HepG2 (cell line): Measurements from ENCODE around the gene LINGO1. TPM values are rescaled to one million over a fixed set of nuclear protein-coding genes. Genes with fewer than 3 reads are reported as not detected.

Experiments used
- ATAC-seq: fragments of 200-7000 bp; cut with Tn5 transposase; 3 replicates; pipeline ENCODE4 v1.9.1; 2020; ENCODE audit warnings: mild to moderate bottlenecking, moderate library complexity
- BruUV-seq: library from RNA; stranded (reverse); fragments of 400-500 nt; replicated peaks from 2 replicates; lab custom pipeline; 2021; lab: Mats Ljungman, UMichigan
- CTCF ChIA-PET: fragments of 300-600 bp; formaldehyde crosslinking; extraction: SDS; loops from one replicate; lab custom pipeline; 2021; ENCODE audit warnings: low total read pairs, inconsistent platforms, low intra/inter-chr PET ratio; lab: Yijun Ruan, JAX
- POLR2A ChIA-PET: fragments of 350-600 bp; sonication (Branson Sonifier 250); formaldehyde crosslinking; loops from one replicate; lab custom pipeline; 2020; ENCODE audit warnings: antibody characterized with exemption, inconsistent platforms; lab: Yijun Ruan, JAX
- DNase-seq: peaks from one replicate; pipeline ENCODE4 v3.0.0-alpha.2; 2015; ENCODE audit warnings: low spot score
- FAIRE-seq: peaks from 3 replicates; lab custom pipeline; 2011; peaks lifted over from hg19 to GRCh38; lab: Jason Lieb, UNC
- H2AFZ ChIP-seq: one replicate; pipeline ENCODE4 v1.6.1; 2011; ENCODE audit warnings: low read length, inconsistent platforms
- H3K27ac ChIP-seq: fragments of 300-600 bp; 3 replicates; pipeline ENCODE4 v1.8.0; 2011; ENCODE audit warnings: mixed run types, mild to moderate bottlenecking, mixed read lengths, low read length, inconsistent platforms; ENCODE audit not compliant: insufficient read depth; ENCODE audit errors: extremely low read length
- H3K27me3 ChIP-seq, 2 experiments: fragments of 200-600 bp in 1 of 2; 2 replicates in 1 of 2; 3 replicates in 1 of 2; pipeline versions ENCODE4 v1.6.0 to v1.8.0; 2011; ENCODE audit warnings: low read length in 2 of 2, mild to moderate bottlenecking in 2 of 2, moderate library complexity in 2 of 2, inconsistent platforms in 1 of 2; ENCODE audit not compliant: insufficient read depth in 2 of 2, control insufficient read depth in 1 of 2
- H3K36me3 ChIP-seq, 2 experiments: fragments of 200-600 bp in 1 of 2; replicated peaks in 1 of 2; 2 replicates in 1 of 2; 3 replicates in 1 of 2; pipeline versions ENCODE4 v1.5.1 to v1.8.0; 2011; ENCODE audit warnings: low read length in 2 of 2, inconsistent platforms in 1 of 2; ENCODE audit not compliant: insufficient read depth in 2 of 2, control insufficient read depth in 1 of 2
- H3K4me1 ChIP-seq: 2 replicates; pipeline ENCODE4 v1.5.1; 2012; ENCODE audit warnings: low read length, inconsistent platforms; ENCODE audit not compliant: insufficient read depth
- H3K4me2 ChIP-seq: 2 replicates; pipeline ENCODE4 v1.6.0; 2011; ENCODE audit warnings: low read depth, low read length, inconsistent platforms
- H3K4me3 ChIP-seq, 3 experiments: fragments of 200-600 bp in 1 of 3; sonication (generic), shearing (Covaris generic) in 1 of 3; replicated peaks in 1 of 3; 2 replicates each; pipeline ENCODE4 v1.5.1; 2011 to 2016; ENCODE audit warnings: low read length in 3 of 3, inconsistent platforms in 2 of 3, low read depth in 2 of 3, mild to moderate bottlenecking in 2 of 3, control low read depth in 1 of 3, mixed read lengths in 1 of 3; ENCODE audit not compliant: insufficient read depth in 1 of 3
- H3K79me2 ChIP-seq: one replicate; pipeline ENCODE4 v1.6.1; 2011; ENCODE audit warnings: low read length, inconsistent platforms; ENCODE audit not compliant: insufficient read depth
- H3K9ac ChIP-seq: 2 replicates; pipeline ENCODE4 v1.6.0; 2011; ENCODE audit warnings: mild to moderate bottlenecking, low read depth, low read length, inconsistent platforms; ENCODE audit not compliant: insufficient read depth
- H3K9me3 ChIP-seq: 2 replicates; pipeline ENCODE4 v1.5.1; 2012; ENCODE audit warnings: mild to moderate bottlenecking, low read length
- H4K20me1 ChIP-seq: 2 replicates; pipeline ENCODE4 v1.6.0; 2011; ENCODE audit warnings: inconsistent platforms, mild to moderate bottlenecking, low read length, moderate library complexity; ENCODE audit not compliant: insufficient read depth
- FOXP1 ChIP-seq, 2 experiments: fragments of 450-650 bp in 1 of 2; IDR thresholded peaks; 2 replicates each; pipeline ENCODE4 v1.6.1; 2017 to 2018; ENCODE audit warnings: antibody characterized with exemption in 1 of 2
- KDM5B ChIP-seq: sonication (generic); formaldehyde crosslinking; IDR thresholded peaks from 2 replicates; pipeline ENCODE4 v1.4.0; 2020; ENCODE audit warnings: missing genetic modification reagents, mild to moderate bottlenecking, borderline replicate concordance
- SMARCE1 ChIP-seq: fragments of 450-650 bp; IDR thresholded peaks from 2 replicates; pipeline ENCODE4 v1.6.1; 2017; ENCODE audit warnings: borderline replicate concordance
- STAG1 ChIP-seq: sonication (generic); formaldehyde crosslinking; IDR thresholded peaks from 2 replicates; pipeline ENCODE4 v1.4.0; 2020; ENCODE audit warnings: missing genetic modification reagents
- ZFYVE20 ChIP-seq: sonication (generic); formaldehyde crosslinking; IDR thresholded peaks from 2 replicates; pipeline ENCODE4 v1.8.0; 2023; ENCODE audit warnings: low read depth, mild to moderate bottlenecking, moderate library complexity, missing genetic modification reagents, borderline replicate concordance
- ZNF138 ChIP-seq: sonication (generic); formaldehyde crosslinking; IDR thresholded peaks from 2 replicates; pipeline ENCODE4 v1.5.0; 2020; ENCODE audit warnings: mild to moderate bottlenecking, low read depth, missing genetic modification reagents
- ZNF816 ChIP-seq: sonication (generic); formaldehyde crosslinking; IDR thresholded peaks from 2 replicates; pipeline ENCODE4 v1.8.0; 2022; ENCODE audit warnings: missing genetic modification reagents, mild to moderate bottlenecking, borderline replicate concordance
- WGBS: methylation state at CpG from one replicate; pipeline ENCODE4 v1.1.6; 2017; ENCODE audit warnings: low lambda C conversion rate; 5-methylcytosine and 5-hydroxymethylcytosine counted together
- in situ Hi-C: cut with HindIII; loops from 2 replicates; pipeline ENCODE4 v1.10.0; 2017; ENCODE audit warnings: low pct_unique_long_range_greater_than_20kb; ENCODE audit not compliant: extremely low pct_ligation_motif_present
- intact Hi-C: fragments of 100-400 bp; cut with micrococcal nuclease; formaldehyde crosslinking; loops from one replicate; pipeline ENCODE4 v1.10.0; 2022; ENCODE audit not compliant: unreplicated experiment
- polyA plus RNA-seq, 8 experiments: library from polyadenylated mRNA; depleted of rRNA in 3 of 8; stranded (reverse) in 7 of 8; unstranded in 1 of 8; fragments of >200 nt; fragmentation: Illumina TruSeq in 4 of 8; extraction: Trizol in 4 of 8; gene quantifications; 2 replicates each; pipeline versions ENCODE4 v1.2.1 to v1.2.3, GENCODE V29; 2011 to 2016; ENCODE audit warnings: low read depth in 4 of 8, missing spikeins in 1 of 8, mixed read lengths in 1 of 8; ENCODE audit not compliant: insufficient read depth in 1 of 8
- total RNA-seq, 5 experiments: library from RNA; depleted of rRNA; stranded (reverse); fragments of >200 nt; fragmentation: Illumina TruSeq; extraction: Trizol; gene quantifications; 2 replicates each; pipeline ENCODE4 v1.2.3, GENCODE V29; 2016; ENCODE audit warnings: low read depth in 1 of 5
- TF ChIP-seq, protein P1 (sequence below): sonication (generic); formaldehyde crosslinking; IDR thresholded peaks from 2 replicates; pipeline ENCODE4; 2020; ENCODE audit warnings: missing genetic modification reagents, mild to moderate bottlenecking, borderline replicate concordance
- TF ChIP-seq, protein P2 (sequence below): sonication (generic); formaldehyde crosslinking; IDR thresholded peaks from 2 replicates; pipeline ENCODE4 v1.9.0; 2021; ENCODE audit warnings: missing genetic modification reagents, borderline replicate concordance
- TF ChIP-seq, protein P3 (sequence below): sonication (generic); formaldehyde crosslinking; IDR thresholded peaks from 2 replicates; pipeline ENCODE4 v1.4.0; 2020; ENCODE audit warnings: missing genetic modification reagents
- TF ChIP-seq, protein P4 (sequence below): sonication (generic); formaldehyde crosslinking; IDR thresholded peaks from 2 replicates; pipeline ENCODE4 v1.5.1; 2020; ENCODE audit warnings: mild to moderate bottlenecking, missing genetic modification reagents, borderline replicate concordance
- TF ChIP-seq, protein P5 (sequence below): sonication (generic); formaldehyde crosslinking; IDR thresholded peaks from 2 replicates; pipeline ENCODE4 v1.4.0; 2020; ENCODE audit warnings: missing genetic modification reagents

Gene LINGO1
- total and polyA plus RNA-seq, 2 of the 13 experiments (the other 11 are each of a cell fraction or from before 2014, with no cell fraction given), result 0.07 TPM; not detected in 1

DNA sequence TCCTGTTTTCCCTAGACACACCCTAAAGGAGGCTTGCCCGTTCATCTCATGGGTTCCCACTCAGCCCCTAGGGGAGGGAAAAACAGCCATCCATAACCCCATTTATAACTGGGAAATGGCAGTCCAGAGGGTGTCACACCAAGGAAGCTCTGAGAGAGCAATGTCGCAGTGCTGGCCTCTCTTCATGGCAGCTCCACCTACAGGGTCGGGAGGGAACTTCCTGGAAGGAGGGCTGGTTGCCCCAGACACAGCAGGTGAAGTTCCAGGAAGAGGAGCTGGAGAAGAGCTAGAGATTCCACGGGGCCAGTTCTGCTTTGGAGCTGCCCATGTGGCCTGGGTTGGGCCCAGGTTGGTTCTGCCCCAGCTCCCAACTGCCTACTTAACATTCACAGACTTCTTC lies 22.3 kb upstream of the LINGO1 start:
- WGBS, result 4% methylated on average over 3 of the region's 4 CpGs
- CTCF ChIA-PET, result interaction anchor here (2.7 kb wide), 1 partner anchor 22 kb away, joined by 17 read pairs; the partner anchor contains the start of gene LINGO1
- H3K27me3 ChIP-seq, result peaks cover 3 to 17% of the 10 kb centered on the region in 2 experiments
- H3K9ac ChIP-seq, result no peak overlapping the region
- H3K27ac ChIP-seq, result no peak overlapping the region
- ATAC-seq (peak; percentile 82), FAIRE-seq (peak; percentile 46), DNase-seq (peak; percentile 45)
- H3K4me3 ChIP-seq, result no peak overlapping the region
- peaks cover 6% of the 10 kb centered on the region; the same call in 1 of the 2 replicates for H3K9me3 ChIP-seq
- no peaks in the 10 kb centered on the region for H3K4me1 ChIP-seq
- H4K20me1 ChIP-seq, result no peaks in the 10 kb centered on the region
- BruUV-seq, result no TSS peak
- in situ Hi-C loops, result no loop called here
- no peaks in the 10 kb centered on the region for H3K36me3 ChIP-seq
- POLR2A ChIA-PET, result interaction anchor here (0.9 to 1.2 kb wide), 2 partner anchors 8 to 10 kb away, joined by 4 to 6 read pairs; no protein-coding TSS in a partner anchor
- H3K79me2 ChIP-seq, result no peaks in the 10 kb centered on the region
- intact Hi-C loops, result no loop called here
- H2AFZ ChIP-seq, result no peak overlapping the region
- H3K4me2 ChIP-seq, result no peak overlapping the region
- TF ChIP-seq ZFYVE20 (CRISPR knock-in tag) (no peak), SMARCE1 (no peak), ZNF138 (CRISPR knock-in tag) (no peak), STAG1 (peak; percentile 48), ZNF816 (CRISPR knock-in tag) (no peak), FOXP1 (IDR thresholded peaks at IDR 0.05) (no peak), FOXP1 (CRISPR knock-in tag; IDR thresholded peaks at IDR 0.05) (no peak), KDM5B (CRISPR knock-in tag) (no peak)
- TF ChIP-seq, protein P1, sequence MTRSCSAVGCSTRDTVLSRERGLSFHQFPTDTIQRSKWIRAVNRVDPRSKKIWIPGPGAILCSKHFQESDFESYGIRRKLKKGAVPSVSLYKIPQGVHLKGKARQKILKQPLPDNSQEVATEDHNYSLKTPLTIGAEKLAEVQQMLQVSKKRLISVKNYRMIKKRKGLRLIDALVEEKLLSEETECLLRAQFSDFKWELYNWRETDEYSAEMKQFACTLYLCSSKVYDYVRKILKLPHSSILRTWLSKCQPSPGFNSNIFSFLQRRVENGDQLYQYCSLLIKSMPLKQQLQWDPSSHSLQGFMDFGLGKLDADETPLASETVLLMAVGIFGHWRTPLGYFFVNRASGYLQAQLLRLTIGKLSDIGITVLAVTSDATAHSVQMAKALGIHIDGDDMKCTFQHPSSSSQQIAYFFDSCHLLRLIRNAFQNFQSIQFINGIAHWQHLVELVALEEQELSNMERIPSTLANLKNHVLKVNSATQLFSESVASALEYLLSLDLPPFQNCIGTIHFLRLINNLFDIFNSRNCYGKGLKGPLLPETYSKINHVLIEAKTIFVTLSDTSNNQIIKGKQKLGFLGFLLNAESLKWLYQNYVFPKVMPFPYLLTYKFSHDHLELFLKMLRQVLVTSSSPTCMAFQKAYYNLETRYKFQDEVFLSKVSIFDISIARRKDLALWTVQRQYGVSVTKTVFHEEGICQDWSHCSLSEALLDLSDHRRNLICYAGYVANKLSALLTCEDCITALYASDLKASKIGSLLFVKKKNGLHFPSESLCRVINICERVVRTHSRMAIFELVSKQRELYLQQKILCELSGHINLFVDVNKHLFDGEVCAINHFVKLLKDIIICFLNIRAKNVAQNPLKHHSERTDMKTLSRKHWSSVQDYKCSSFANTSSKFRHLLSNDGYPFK (CRISPR knock-in tag), result no peak
- TF ChIP-seq, protein P2, sequence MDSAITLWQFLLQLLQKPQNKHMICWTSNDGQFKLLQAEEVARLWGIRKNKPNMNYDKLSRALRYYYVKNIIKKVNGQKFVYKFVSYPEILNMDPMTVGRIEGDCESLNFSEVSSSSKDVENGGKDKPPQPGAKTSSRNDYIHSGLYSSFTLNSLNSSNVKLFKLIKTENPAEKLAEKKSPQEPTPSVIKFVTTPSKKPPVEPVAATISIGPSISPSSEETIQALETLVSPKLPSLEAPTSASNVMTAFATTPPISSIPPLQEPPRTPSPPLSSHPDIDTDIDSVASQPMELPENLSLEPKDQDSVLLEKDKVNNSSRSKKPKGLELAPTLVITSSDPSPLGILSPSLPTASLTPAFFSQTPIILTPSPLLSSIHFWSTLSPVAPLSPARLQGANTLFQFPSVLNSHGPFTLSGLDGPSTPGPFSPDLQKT, result no peak
- TF ChIP-seq, protein P3, sequence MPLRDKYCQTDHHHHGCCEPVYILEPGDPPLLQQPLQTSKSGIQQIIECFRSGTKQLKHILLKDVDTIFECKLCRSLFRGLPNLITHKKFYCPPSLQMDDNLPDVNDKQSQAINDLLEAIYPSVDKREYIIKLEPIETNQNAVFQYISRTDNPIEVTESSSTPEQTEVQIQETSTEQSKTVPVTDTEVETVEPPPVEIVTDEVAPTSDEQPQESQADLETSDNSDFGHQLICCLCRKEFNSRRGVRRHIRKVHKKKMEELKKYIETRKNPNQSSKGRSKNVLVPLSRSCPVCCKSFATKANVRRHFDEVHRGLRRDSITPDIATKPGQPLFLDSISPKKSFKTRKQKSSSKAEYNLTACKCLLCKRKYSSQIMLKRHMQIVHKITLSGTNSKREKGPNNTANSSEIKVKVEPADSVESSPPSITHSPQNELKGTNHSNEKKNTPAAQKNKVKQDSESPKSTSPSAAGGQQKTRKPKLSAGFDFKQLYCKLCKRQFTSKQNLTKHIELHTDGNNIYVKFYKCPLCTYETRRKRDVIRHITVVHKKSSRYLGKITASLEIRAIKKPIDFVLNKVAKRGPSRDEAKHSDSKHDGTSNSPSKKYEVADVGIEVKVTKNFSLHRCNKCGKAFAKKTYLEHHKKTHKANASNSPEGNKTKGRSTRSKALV (CRISPR knock-in tag), result no peak
- TF ChIP-seq, protein P4, sequence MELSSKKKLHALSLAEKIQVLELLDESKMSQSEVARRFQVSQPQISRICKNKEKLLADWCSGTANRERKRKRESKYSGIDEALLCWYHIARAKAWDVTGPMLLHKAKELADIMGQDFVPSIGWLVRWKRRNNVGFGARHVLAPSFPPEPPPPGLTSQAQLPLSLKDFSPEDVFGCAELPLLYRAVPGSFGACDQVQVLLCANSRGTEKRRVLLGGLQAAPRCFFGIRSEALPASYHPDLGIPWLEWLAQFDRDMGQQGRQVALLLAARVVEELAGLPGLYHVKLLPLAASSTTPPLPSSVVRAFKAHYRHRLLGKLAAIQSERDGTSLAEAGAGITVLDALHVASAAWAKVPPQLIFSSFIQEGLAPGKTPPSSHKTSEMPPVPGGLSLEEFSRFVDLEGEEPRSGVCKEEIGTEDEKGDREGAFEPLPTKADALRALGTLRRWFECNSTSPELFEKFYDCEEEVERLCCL, result no peak
- TF ChIP-seq, protein P5, sequence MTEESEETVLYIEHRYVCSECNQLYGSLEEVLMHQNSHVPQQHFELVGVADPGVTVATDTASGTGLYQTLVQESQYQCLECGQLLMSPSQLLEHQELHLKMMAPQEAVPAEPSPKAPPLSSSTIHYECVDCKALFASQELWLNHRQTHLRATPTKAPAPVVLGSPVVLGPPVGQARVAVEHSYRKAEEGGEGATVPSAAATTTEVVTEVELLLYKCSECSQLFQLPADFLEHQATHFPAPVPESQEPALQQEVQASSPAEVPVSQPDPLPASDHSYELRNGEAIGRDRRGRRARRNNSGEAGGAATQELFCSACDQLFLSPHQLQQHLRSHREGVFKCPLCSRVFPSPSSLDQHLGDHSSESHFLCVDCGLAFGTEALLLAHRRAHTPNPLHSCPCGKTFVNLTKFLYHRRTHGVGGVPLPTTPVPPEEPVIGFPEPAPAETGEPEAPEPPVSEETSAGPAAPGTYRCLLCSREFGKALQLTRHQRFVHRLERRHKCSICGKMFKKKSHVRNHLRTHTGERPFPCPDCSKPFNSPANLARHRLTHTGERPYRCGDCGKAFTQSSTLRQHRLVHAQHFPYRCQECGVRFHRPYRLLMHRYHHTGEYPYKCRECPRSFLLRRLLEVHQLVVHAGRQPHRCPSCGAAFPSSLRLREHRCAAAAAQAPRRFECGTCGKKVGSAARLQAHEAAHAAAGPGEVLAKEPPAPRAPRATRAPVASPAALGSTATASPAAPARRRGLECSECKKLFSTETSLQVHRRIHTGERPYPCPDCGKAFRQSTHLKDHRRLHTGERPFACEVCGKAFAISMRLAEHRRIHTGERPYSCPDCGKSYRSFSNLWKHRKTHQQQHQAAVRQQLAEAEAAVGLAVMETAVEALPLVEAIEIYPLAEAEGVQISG (CRISPR knock-in tag), result 0 out of 2 replicates have a peak, but pooled peaks have one; percentile 26
